Lower leg skin (tissue), 4 donors: ENCODE data around the gene PPAT. TPM values are rescaled to one million over a fixed set of nuclear protein-coding genes. Genes with fewer than 3 reads are reported as not detected.
"Not testable (repeated sequence)": the region's sequence is repeated elsewhere in the genome, so short reads cannot be mapped to it uniquely, and the experiment has no call there.

Source experiments
- DNase-seq, 2 donors: peaks; one replicate each; pipeline ENCODE4 v3.0.0-alpha.2; 2019; ENCODE audit warnings: low spot score in 2 of 2
- H3K4me3 ChIP-seq: fragments of 200-600 bp; sonication (generic); 2 replicates; pipeline ENCODE4 v1.5.1; 2017; ENCODE audit warnings: mild to moderate bottlenecking, low read depth; ENCODE audit not compliant: poor library complexity, severe bottlenecking
- POLR2A ChIP-seq, 2 donors: fragments of 450-650 bp; IDR thresholded peaks; one replicate each; pipeline ENCODE4 v1.6.1; 2016 to 2017; ENCODE audit warnings: antibody characterized with exemption in 2 of 2, mild to moderate bottlenecking in 1 of 2, moderate library complexity in 1 of 2
- WGBS, 2 donors: methylation state at CpG; one replicate each; pipeline ENCODE4 v1.1.5; 2018; 5-methylcytosine and 5-hydroxymethylcytosine counted together
- intact Hi-C: fragments of 100-400 bp; cut with DNase I; formaldehyde crosslinking; loops from one replicate; pipeline ENCODE4 v1.15.0; 2023; ENCODE audit warnings: low total_unique reads
- total RNA-seq, 4 donors: library from RNA; depleted of rRNA; stranded (reverse); fragments of >200 nt; gene quantifications; one replicate each; pipeline ENCODE4 v1.1.0, GENCODE V29; 2016
- TF ChIP-seq, protein P1 (sequence below), 3 donors: fragments of 450-650 bp; IDR thresholded peaks; one replicate each; pipeline ENCODE4 v1.5.1; 2016; ENCODE audit warnings: antibody characterized with exemption in 3 of 3, mild to moderate bottlenecking in 3 of 3, moderate library complexity in 2 of 3

PPAT gene
- total RNA-seq, 4 donors from 2014 or later: 4.0 to 6.0 (median 4.8) TPM

DNA sequence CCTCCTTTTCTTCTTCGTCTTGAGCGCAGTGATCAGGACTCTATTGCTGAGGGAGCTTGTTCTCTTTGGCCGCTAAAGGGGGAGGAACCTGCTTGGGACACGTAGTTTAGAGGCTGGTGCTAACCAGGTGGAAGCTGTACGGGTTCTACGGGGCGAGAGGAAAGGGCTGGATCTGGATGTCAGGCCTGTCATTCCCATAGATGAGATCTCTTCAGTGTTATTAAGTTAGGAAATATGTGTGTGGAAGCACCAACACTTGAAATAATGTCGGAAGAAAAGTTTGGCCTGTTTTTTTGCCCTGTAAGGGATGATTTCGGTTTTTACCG lies 32.6 kb upstream of the PPAT start:
- peak overlapping the region; percentile 85 for H3K4me3 ChIP-seq
- DNase-seq: peak in 1 of 2 donors; percentile 28
- intact Hi-C loops: no loop called here
- TF ChIP-seq, protein P1, sequence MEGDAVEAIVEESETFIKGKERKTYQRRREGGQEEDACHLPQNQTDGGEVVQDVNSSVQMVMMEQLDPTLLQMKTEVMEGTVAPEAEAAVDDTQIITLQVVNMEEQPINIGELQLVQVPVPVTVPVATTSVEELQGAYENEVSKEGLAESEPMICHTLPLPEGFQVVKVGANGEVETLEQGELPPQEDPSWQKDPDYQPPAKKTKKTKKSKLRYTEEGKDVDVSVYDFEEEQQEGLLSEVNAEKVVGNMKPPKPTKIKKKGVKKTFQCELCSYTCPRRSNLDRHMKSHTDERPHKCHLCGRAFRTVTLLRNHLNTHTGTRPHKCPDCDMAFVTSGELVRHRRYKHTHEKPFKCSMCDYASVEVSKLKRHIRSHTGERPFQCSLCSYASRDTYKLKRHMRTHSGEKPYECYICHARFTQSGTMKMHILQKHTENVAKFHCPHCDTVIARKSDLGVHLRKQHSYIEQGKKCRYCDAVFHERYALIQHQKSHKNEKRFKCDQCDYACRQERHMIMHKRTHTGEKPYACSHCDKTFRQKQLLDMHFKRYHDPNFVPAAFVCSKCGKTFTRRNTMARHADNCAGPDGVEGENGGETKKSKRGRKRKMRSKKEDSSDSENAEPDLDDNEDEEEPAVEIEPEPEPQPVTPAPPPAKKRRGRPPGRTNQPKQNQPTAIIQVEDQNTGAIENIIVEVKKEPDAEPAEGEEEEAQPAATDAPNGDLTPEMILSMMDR (IDR thresholded peaks at IDR 0.05): no peak
- TF ChIP-seq POLR2A (IDR thresholded peaks at IDR 0.05): no peak
- WGBS, 2 donors: 0% methylated on average over 10 of the region's 10 CpGs

DNA sequence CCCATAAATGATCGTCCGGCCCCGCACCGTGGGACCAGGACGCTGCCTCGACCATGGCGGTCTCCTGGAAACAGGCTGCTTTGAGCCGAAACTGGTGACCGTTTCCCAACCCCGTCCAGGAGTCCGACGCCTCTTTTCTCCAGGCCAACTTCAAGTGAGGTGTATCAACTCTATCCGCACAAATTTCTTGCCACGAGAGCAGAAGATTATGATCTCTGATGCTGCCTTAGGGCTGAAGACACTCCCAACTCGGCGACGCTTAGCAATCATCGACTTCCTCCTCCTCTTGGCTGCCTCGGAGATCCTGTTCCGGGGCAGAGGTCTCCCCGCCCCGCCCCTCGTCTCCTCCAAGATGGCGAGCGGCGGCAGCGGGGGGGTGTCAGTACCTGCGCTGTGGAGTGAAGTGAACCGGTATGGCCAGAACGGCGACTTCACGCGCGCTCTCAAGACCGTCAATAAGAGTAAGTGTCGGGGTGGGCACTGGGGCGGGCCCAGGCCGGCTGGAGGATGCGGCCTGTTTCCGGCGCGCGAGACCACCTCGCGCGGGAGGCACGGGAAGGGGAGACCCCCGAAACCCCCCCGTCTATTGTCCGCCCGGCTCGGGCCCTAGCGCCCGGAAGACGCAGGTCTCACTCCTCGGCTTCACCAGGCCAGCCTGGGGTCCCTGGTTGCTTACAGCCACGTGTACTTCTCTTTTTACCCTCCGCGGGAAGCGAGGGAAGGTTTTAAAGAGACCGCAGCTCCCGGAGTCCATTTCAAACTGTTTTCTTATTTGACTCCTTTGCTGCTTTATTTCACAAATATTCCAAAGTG lies 32.1 kb upstream of the PPAT start, which contains the start of gene SRP72:
SRP72 (plus strand) TSS at position 334 of the 813 bp plus-strand sequence; CDS start at position 353, 19 bp downstream.
- TF ChIP-seq POLR2A (IDR thresholded peaks at IDR 0.05): peak in 1 of 2 donors; percentile 26
- TF ChIP-seq, protein P1 (IDR thresholded peaks at IDR 0.05): no peak
- WGBS, 2 donors: 0 to 1% methylated on average over 37 to 49 of the region's 62 CpGs
- peak; percentile 88 to 98 for DNase-seq
- H3K4me3 ChIP-seq: peak within 1 kb of the TSS; percentile 85
- intact Hi-C loops: no loop called here

DNA sequence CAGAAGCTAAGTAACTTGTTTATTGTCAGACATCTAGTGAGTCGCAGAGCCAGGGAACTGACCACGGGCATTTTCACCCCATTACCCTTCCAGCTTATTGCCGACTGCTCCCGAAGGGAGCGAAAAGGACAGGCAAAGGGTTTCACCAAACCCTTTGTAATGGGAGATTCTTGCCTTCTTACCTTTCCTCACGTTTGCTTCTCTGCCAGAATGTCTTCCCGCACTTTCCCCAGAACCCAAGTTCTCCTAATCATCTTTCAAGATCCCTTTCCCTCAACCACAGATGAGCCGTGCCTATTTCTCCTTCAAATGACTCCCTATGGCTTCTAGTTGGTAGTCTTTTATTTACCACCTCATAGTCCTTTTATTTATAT lies 31.5 kb upstream of the PPAT start:
- H3K4me3 ChIP-seq: peak overlapping the region; percentile 85
- TF ChIP-seq, protein P1 (IDR thresholded peaks at IDR 0.05): no peak
- no peak for TF ChIP-seq POLR2A (IDR thresholded peaks at IDR 0.05)
- WGBS, 2 donors: 0% methylated on average over 8 of the region's 8 CpGs
- no peak for DNase-seq
- intact Hi-C loops: no loop called here

DNA sequence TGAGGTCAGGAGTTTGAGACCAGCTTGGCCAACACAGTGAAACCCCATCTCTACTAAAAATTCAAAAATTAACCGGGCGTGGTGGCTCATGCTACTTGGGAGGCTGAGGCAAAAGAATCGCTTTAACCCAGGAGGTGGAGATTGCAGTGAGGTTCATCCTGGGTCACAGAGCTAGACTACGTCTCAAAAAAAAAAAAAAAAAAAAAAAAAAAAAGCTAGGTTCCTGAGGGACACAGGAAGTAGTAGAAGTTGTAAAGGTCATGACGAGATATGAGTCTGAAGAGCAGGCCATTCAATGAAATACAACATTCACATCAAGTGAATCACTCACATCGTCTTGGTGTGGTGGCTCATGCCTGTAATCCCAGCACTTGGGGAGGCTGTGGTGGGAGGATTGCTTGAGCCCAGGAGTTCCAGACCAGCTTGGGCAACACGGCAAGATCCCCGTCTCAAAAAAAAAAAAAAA lies 30.9 kb upstream of the PPAT start:
- DNase-seq, intact Hi-C loops: not testable (repeated sequence)
- WGBS, 2 donors: 15 to 22% methylated on average over 8 of the region's 8 CpGs
- H3K4me3 ChIP-seq: peak overlapping the region; percentile 85

DNA sequence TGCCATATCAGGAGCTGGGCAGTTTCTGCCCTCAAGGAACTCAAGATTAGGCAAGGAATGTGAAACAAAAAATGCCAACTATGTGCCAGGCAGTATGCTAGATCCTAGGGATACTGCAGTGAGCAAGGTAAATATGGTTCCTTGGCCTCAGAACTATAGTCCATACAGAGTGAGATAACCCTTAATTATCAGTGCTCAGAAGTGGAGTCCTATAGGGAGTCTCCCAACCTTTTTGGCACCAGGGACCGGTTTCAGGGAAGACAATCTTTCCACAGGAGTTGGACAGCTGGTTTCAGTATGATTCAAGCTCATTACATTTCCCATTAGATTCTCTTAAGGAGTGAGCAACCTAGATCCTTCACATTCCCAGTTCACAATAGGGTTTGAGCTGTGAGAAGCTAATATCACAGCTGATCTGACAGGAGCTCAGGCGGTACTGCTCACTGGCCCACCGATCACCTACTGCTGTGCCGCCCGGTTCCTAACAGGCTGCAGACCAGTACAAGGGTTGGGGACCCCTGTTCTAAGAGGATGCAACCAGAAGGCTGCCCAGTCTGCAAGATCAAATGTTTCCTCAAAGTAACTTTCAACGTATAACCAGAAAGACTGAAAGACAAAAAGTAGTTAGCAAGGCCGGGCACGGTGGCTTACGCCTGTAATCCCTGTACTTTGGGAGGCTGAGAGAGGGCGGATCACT lies 30.3 kb upstream of the PPAT start:
- intact Hi-C loops: no loop called here

DNA sequence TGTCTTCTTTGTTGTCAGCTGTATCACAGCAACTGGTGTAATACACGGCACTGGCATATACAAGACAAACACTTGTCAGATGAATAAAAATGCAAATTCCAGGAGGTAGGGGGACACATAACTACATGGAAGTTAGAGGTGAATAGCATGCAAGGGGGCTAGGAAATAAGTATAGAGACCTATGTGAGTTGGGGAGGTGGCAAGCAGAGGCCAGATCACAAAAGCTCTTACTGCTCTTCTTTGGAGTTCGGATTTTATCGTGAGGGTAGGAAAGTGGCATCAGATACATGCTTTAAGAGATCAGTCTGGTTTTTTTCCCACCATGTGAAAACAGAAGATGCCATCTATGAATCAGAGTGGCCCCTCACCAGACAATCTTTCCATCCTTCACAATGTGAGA lies 29.2 kb upstream of the PPAT start:
- DNase-seq: no peak
- no peak overlapping the region for H3K4me3 ChIP-seq
- WGBS, 2 donors: 72 to 78% methylated on average over 3 of the region's 3 CpGs
- intact Hi-C loops: no loop called here
- no peak for TF ChIP-seq POLR2A (IDR thresholded peaks at IDR 0.05)
- TF ChIP-seq, protein P1 (IDR thresholded peaks at IDR 0.05): no peak

More for the DNA sequence above, 30.3 kb upstream of the PPAT start:
- DNase-seq: no peak
- H3K4me3 ChIP-seq: no peak overlapping the region
- TF ChIP-seq, protein P1 (IDR thresholded peaks at IDR 0.05): no peak
- no peak for TF ChIP-seq POLR2A (IDR thresholded peaks at IDR 0.05)
- 65 to 78% methylated on average over 10 of the region's 10 CpGs for WGBS, 2 donors
